B cell (primary cell): ENCODE results near the gene LBHD1. TPM values are rescaled to one million over a fixed set of nuclear protein-coding genes. Genes with fewer than 3 reads are reported as not detected.
A peak's percentile ranks its signal among the peaks of the same experiment; 100 is the strongest.

ENCODE experiments used
- ATAC-seq: fragments of 200-7000 bp; cut with Tn5 transposase; one replicate; pipeline ENCODE4 v1.10.0; 2021; ENCODE audit warnings: low read depth, mild to moderate bottlenecking, moderate number of reproducible peaks, moderate library complexity
- CTCF ChIA-PET: fragments of 350-600 bp; sonication (Branson Sonifier 250); formaldehyde crosslinking; loops from one replicate; lab custom pipeline; 2021; ENCODE audit warnings: antibody characterized with exemption, inconsistent platforms; lab: Charles Lee
- POLR2A ChIA-PET: fragments of 350-600 bp; sonication (Branson Sonifier 250); formaldehyde crosslinking; loops from one replicate; lab custom pipeline; 2021; ENCODE audit warnings: antibody characterized with exemption; lab: Charles Lee
- DNase-seq: peaks from one replicate; pipeline ENCODE4 v3.0.0; 2013
- H2AFZ ChIP-seq: 2 replicates; pipeline ENCODE4 v1.6.1; 2012; ENCODE audit warnings: mild to moderate bottlenecking, low read depth, low read length; ENCODE audit not compliant: insufficient read depth, poor library complexity, severe bottlenecking
- H3K27ac ChIP-seq, 2 donors: 1 replicate in 1 of 2; 2 replicates in 1 of 2; pipeline ENCODE4 v1.5.1; 2012 to 2013; ENCODE audit warnings: low read length in 2 of 2, mild to moderate bottlenecking in 2 of 2, moderate library complexity in 1 of 2
- H3K27me3 ChIP-seq, 4 experiments: fragments of 200-600 bp in 1 of 4; sonication (generic) in 1 of 4; replicated peaks in 1 of 4; 1 replicate in 2 of 4; 2 replicates in 2 of 4; pipeline versions ENCODE4 v1.6.1 to v1.7.0; 2013 to 2016; ENCODE audit warnings: low read length in 3 of 4, mild to moderate bottlenecking in 2 of 4, mixed read lengths in 1 of 4, moderate library complexity in 1 of 4; ENCODE audit not compliant: insufficient read depth in 4 of 4, control insufficient read depth in 3 of 4; ENCODE audit errors: control extremely low read depth in 1 of 4
- H3K36me3 ChIP-seq, 2 experiments: replicated peaks in 1 of 2; 1 replicate in 1 of 2; 2 replicates in 1 of 2; pipeline versions ENCODE4 v1.6.1 to v1.7.1; 2013; ENCODE audit warnings: low read length in 1 of 2; ENCODE audit not compliant: insufficient read depth in 2 of 2, control insufficient read depth in 1 of 2; ENCODE audit errors: control extremely low read depth in 1 of 2, extremely low read depth in 1 of 2
- H3K4me1 ChIP-seq, 2 donors: fragments of 200-600 bp in 1 of 2; sonication (generic) in 1 of 2; 1 replicate in 1 of 2; 2 replicates in 1 of 2; pipeline versions ENCODE4 v1.5.1 to v1.6.1; 2013 to 2017; ENCODE audit warnings: low read length in 2 of 2; ENCODE audit not compliant: control insufficient read depth in 2 of 2, insufficient read depth in 2 of 2
- H3K4me2 ChIP-seq: replicated peaks from 2 replicates; pipeline ENCODE3; 2012; ENCODE audit warnings: mild to moderate bottlenecking, low read depth, low read length; ENCODE audit not compliant: poor library complexity, severe bottlenecking
- H3K4me3 ChIP-seq, 5 experiments: fragments of 200-600 bp in 1 of 5; sonication (generic) in 1 of 5; 1 replicate in 3 of 5; 2 replicates in 2 of 5; pipeline versions ENCODE4 v1.5.1 to v1.7.0; 2011 to 2016; ENCODE audit warnings: low read length in 4 of 5, mild to moderate bottlenecking in 4 of 5, low read depth in 2 of 5, control low read depth in 1 of 5, moderate library complexity in 1 of 5; ENCODE audit not compliant: insufficient read depth in 1 of 5; ENCODE audit errors: control extremely low read depth in 1 of 5, extremely low read depth in 1 of 5
- H3K79me2 ChIP-seq: fragments of 200-600 bp; sonication (generic); one replicate; pipeline ENCODE4 v1.6.0; 2016; ENCODE audit warnings: low read length; ENCODE audit not compliant: control insufficient read depth, insufficient read depth
- H3K9ac ChIP-seq: fragments of 200-600 bp; sonication (generic); 2 replicates; pipeline ENCODE4 v1.6.1; 2017; ENCODE audit warnings: mild to moderate bottlenecking, low read length, moderate library complexity
- H3K9me3 ChIP-seq, 3 donors: one replicate each; pipeline versions ENCODE4 v1.6.1 to v1.7.1; 2013; ENCODE audit warnings: low read length in 2 of 3; ENCODE audit not compliant: control insufficient read depth in 2 of 3, insufficient read depth in 1 of 3; ENCODE audit errors: control extremely low read depth in 1 of 3
- H4K20me1 ChIP-seq: 2 replicates; pipeline ENCODE4 v1.6.0; 2012; ENCODE audit warnings: mild to moderate bottlenecking, low read length; ENCODE audit not compliant: insufficient read depth, control insufficient read depth, poor library complexity, severe bottlenecking
- H3K27ac Mint-ChIP-seq: one replicate; pipeline ENCODE4 v1.8.0; 2021; ENCODE audit warnings: mixed read lengths
- H3K27me3 Mint-ChIP-seq: one replicate; pipeline ENCODE4 v1.8.0; 2021; ENCODE audit warnings: mixed read lengths
- H3K4me1 Mint-ChIP-seq: one replicate; pipeline ENCODE4 v1.8.0; 2021; ENCODE audit warnings: mixed read lengths
- H3K4me3 Mint-ChIP-seq: one replicate; pipeline ENCODE4 v1.8.0; 2021; ENCODE audit warnings: mixed read lengths
- H3K9me3 Mint-ChIP-seq: one replicate; pipeline ENCODE4 v1.8.0; 2022; ENCODE audit warnings: mixed read lengths; ENCODE audit not compliant: insufficient read depth
- EZH2 ChIP-seq: IDR thresholded peaks from 2 replicates; pipeline ENCODE4 v1.6.1; 2012; ENCODE audit warnings: borderline replicate concordance, low read depth, mild to moderate bottlenecking, moderate library complexity, low read length; ENCODE audit not compliant: insufficient read depth, poor library complexity, severe bottlenecking
- WGBS: methylation state at CpG from one replicate; pipeline ENCODE4 v1.1.5; 2013; ENCODE audit warnings: missing lambda C conversion rate; ENCODE audit not compliant: insufficient coverage; 5-methylcytosine and 5-hydroxymethylcytosine counted together
- intact Hi-C: fragments of 100-400 bp; cut with micrococcal nuclease; formaldehyde crosslinking; loops from one replicate; pipeline ENCODE4 v1.10.0; 2022
- polyA plus RNA-seq: library from polyadenylated mRNA; depleted of rRNA; stranded (reverse); fragments of >200 nt; gene quantifications from 2 replicates; pipeline ENCODE4 v1.2.3, GENCODE V29; 2012
- small RNA-seq: library from RNA; depleted of rRNA; stranded (forward); fragments of <200 nt; gene quantifications from one replicate; pipeline ENCODE3, GENCODE V24; 2012; ENCODE audit warnings: low replicate concordance, low read depth; ENCODE audit not compliant: insufficient read length
- total RNA-seq, 2 donors: library from RNA; stranded (reverse); fragments of 120-200 nt in 1 of 2; gene quantifications; 1 replicate in 1 of 2; 2 replicates in 1 of 2; pipeline versions ENCODE4 v1.2.3 to v1.2.4, GENCODE V29; 2013 to 2022
- TF ChIP-seq, protein P1 (sequence below): fragments of 200-600 bp; IDR thresholded peaks from one replicate; pipeline ENCODE4 v1.8.0; 2022; ENCODE audit warnings: antibody characterized with exemption, mild to moderate bottlenecking

Gene LBHD1
- total and polyA plus RNA-seq, 2 donors (not counting 1 experiment from before 2014, with no cell fraction given), result 19.3 to 33.3 TPM

DNA sequence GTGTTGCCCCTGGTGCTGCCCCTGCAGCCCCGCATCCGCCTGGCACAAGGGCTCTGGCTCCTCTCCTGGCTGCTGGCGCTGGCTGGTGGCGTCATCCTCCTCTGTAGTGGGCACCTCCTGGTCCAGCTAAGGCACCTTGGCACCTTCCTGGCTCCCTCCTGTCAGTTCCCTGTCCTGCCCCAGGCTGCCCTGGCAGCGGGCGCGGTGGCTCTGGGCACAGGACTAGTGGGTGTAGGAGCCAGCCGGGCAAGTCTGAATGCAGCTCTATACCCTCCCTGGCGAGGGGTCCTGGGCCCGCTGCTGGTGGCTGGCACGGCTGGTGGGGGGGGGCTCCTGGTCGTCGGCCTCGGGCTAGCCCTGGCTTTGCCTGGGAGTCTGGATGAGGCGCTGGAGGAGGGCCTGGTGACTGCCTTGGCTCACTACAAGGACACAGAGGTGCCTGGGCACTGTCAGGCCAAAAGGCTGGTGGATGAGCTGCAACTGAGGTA is 58.7 kb downstream of the LBHD1 start:
- DNase-seq (no peak), ATAC-seq (no peak)
- Histone ChIP-seq H2AFZ (peak overlapping the region; percentile 90), H3K79me2 (peaks cover 57% of the 10 kb centered on the region), H3K27ac (peak overlapping the region; percentile 70 to 96), H3K27me3 (no peaks in the 10 kb centered on the region), H4K20me1 (peaks cover 11% of the 10 kb centered on the region), H3K9ac (no peak overlapping the region), H3K36me3 (peaks cover 0 to 33% of the 10 kb centered on the region in 2 experiments), H3K4me1 (peaks cover 10 to 21% of the 10 kb centered on the region in 2 donors), H3K4me3 (no peak overlapping the region), H3K4me2 (peak overlapping the region; percentile 90), H3K9me3 (no peaks in the 10 kb centered on the region)
- TF ChIP-seq EZH2, result no peak
- TF ChIP-seq, protein P1, sequence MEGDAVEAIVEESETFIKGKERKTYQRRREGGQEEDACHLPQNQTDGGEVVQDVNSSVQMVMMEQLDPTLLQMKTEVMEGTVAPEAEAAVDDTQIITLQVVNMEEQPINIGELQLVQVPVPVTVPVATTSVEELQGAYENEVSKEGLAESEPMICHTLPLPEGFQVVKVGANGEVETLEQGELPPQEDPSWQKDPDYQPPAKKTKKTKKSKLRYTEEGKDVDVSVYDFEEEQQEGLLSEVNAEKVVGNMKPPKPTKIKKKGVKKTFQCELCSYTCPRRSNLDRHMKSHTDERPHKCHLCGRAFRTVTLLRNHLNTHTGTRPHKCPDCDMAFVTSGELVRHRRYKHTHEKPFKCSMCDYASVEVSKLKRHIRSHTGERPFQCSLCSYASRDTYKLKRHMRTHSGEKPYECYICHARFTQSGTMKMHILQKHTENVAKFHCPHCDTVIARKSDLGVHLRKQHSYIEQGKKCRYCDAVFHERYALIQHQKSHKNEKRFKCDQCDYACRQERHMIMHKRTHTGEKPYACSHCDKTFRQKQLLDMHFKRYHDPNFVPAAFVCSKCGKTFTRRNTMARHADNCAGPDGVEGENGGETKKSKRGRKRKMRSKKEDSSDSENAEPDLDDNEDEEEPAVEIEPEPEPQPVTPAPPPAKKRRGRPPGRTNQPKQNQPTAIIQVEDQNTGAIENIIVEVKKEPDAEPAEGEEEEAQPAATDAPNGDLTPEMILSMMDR, result no peak
- 87% methylated on average over 15 of the region's 15 CpGs for WGBS
- POLR2A ChIA-PET, result interaction anchor here (0.6 to 1.6 kb wide), 3 partner anchors 12 to 24 kb away, joined by 3 to 5 read pairs (median 5); partner anchors contain the start of genes MTA2 and TUT1
- CTCF ChIA-PET, result interaction anchor here (1.1 to 3.7 kb wide), 2 partner anchors 8 to 21 kb away, joined by 4 to 32 read pairs; partner anchors contain the start of genes B3GAT3 and TUT1
- peaks cover 20% of the 10 kb centered on the region for H3K4me1 Mint-ChIP-seq
- H3K4me3 Mint-ChIP-seq, result peak overlapping the region; percentile 60
- no peaks in the 10 kb centered on the region for H3K27me3 Mint-ChIP-seq
- H3K9me3 Mint-ChIP-seq, result no peaks in the 10 kb centered on the region
- peak overlapping the region; percentile 78 for H3K27ac Mint-ChIP-seq
- intact Hi-C loops, result loop anchor here (1.0 to 2.0 kb wide), 3 partner anchors 33 to 113 kb away; partner anchors contain the start of genes GANAB and HNRNPUL2

Small RNAs within 50 kb of the gene (small RNA-seq; reads per million reads assigned to genes)
- gene SNORA57, result not detected

Other genes with a start within 250 kb of the LBHD1 start
- gene AHNAK, start 125.5 kb downstream of the LBHD1 start, total RNA-seq, result 228 and 229 TPM in 2 replicates
- gene AHNAK, start 125.5 kb downstream of the LBHD1 start, polyA plus RNA-seq, result 58.1 and 63.7 TPM in 2 replicates
- gene EEF1G, start 98.4 kb downstream of the LBHD1 start, total RNA-seq, result 1,778 and 1,867 TPM in 2 replicates
- 1,359 and 1,582 TPM in 2 replicates for gene EEF1G, start 98.4 kb downstream of the LBHD1 start, polyA plus RNA-seq
- gene TUT1, start 80.7 kb downstream of the LBHD1 start, total RNA-seq, result 33.8 and 47.7 TPM in 2 replicates
- gene TUT1, start 80.7 kb downstream of the LBHD1 start, polyA plus RNA-seq, result 31.1 and 31.6 TPM in 2 replicates
- 127 and 139 TPM in 2 replicates for gene MTA2, start 70.4 kb downstream of the LBHD1 start, total RNA-seq
- gene MTA2, start 70.4 kb downstream of the LBHD1 start, polyA plus RNA-seq, result 37.2 and 46.9 TPM in 2 replicates
- gene EML3, start 59.5 kb downstream of the LBHD1 start, total RNA-seq, result 127 and 135 TPM in 2 replicates
- 128 and 170 TPM in 2 replicates for gene EML3, start 59.5 kb downstream of the LBHD1 start, polyA plus RNA-seq
- 0.68 and 2.0 TPM in 2 replicates for gene ROM1, start 59.0 kb downstream of the LBHD1 start, total RNA-seq
- 1.3 and 1.7 TPM in 2 replicates for gene ROM1, start 59.0 kb downstream of the LBHD1 start, polyA plus RNA-seq
- 63.1 and 66.6 TPM in 2 replicates for gene B3GAT3, start 50.3 kb downstream of the LBHD1 start, total RNA-seq
- 88.9 and 89.3 TPM in 2 replicates for gene B3GAT3, start 50.3 kb downstream of the LBHD1 start, polyA plus RNA-seq
- gene GANAB, start 25.7 kb downstream of the LBHD1 start, total RNA-seq, result 190 and 204 TPM in 2 replicates
- gene GANAB, start 25.7 kb downstream of the LBHD1 start, polyA plus RNA-seq, result 98.7 and 139 TPM in 2 replicates
- gene INTS5, start 19.0 kb downstream of the LBHD1 start, total RNA-seq, result 21.3 and 22.7 TPM in 2 replicates
- 8.7 and 14.3 TPM in 2 replicates for gene INTS5, start 19.0 kb downstream of the LBHD1 start, polyA plus RNA-seq
- 48.1 and 52.0 TPM in 2 replicates for gene C11orf98, start 7.1 kb downstream of the LBHD1 start, total RNA-seq
- 41.5 and 46.3 TPM in 2 replicates for gene C11orf98, start 7.1 kb downstream of the LBHD1 start, polyA plus RNA-seq
- gene CSKMT, start 7.0 kb downstream of the LBHD1 start, total RNA-seq, result 57.3 and 78.7 TPM in 2 replicates
- 21.3 and 39.0 TPM in 2 replicates for gene CSKMT, start 7.0 kb downstream of the LBHD1 start, polyA plus RNA-seq
- gene UQCC3, start 594 bp downstream of the LBHD1 start, total RNA-seq, result 6.5 and 8.9 TPM in 2 replicates
- 2.8 and 5.6 TPM in 2 replicates for gene UQCC3, start 594 bp downstream of the LBHD1 start, polyA plus RNA-seq
- 186 and 193 TPM in 2 replicates for gene UBXN1, start 6.8 kb upstream of the LBHD1 start, total RNA-seq
- gene UBXN1, start 6.8 kb upstream of the LBHD1 start, polyA plus RNA-seq, result 180 and 289 TPM in 2 replicates
- gene LRRN4CL, start 17.3 kb upstream of the LBHD1 start, total RNA-seq, result 0.15 and 0.25 TPM in 2 replicates
- 0.03 TPM in 1 of 2 replicates, not detected in the other for gene LRRN4CL, start 17.3 kb upstream of the LBHD1 start, polyA plus RNA-seq
- 49.2 and 56.3 TPM in 2 replicates for gene BSCL2, start 35.2 kb upstream of the LBHD1 start, total RNA-seq
- 38.5 TPM in 2 replicates for gene BSCL2, start 35.2 kb upstream of the LBHD1 start, polyA plus RNA-seq
- 0.95 and 2.1 TPM in 2 replicates for gene GNG3, start 35.4 kb upstream of the LBHD1 start, total RNA-seq
- gene GNG3, start 35.4 kb upstream of the LBHD1 start, polyA plus RNA-seq, result 5.5 and 8.0 TPM in 2 replicates
- 70.4 and 78.2 TPM in 2 replicates for gene HNRNPUL2, start 55.2 kb upstream of the LBHD1 start, total RNA-seq
- gene HNRNPUL2, start 55.2 kb upstream of the LBHD1 start, polyA plus RNA-seq, result 14.6 and 15.7 TPM in 2 replicates
- gene TTC9C, start 56.2 kb upstream of the LBHD1 start, total RNA-seq, result 56.3 and 57.9 TPM in 2 replicates
- 33.5 and 36.7 TPM in 2 replicates for gene TTC9C, start 56.2 kb upstream of the LBHD1 start, polyA plus RNA-seq
- 22.0 and 24.8 TPM in 2 replicates for gene ZBTB3, start 81.9 kb upstream of the LBHD1 start, total RNA-seq
- 3.8 and 8.7 TPM in 2 replicates for gene ZBTB3, start 81.9 kb upstream of the LBHD1 start, polyA plus RNA-seq
- gene POLR2G, start 89.3 kb upstream of the LBHD1 start, total RNA-seq, result 76.8 and 78.7 TPM in 2 replicates
- gene POLR2G, start 89.3 kb upstream of the LBHD1 start, polyA plus RNA-seq, result 113 and 129 TPM in 2 replicates
- gene TAF6L, start 99.1 kb upstream of the LBHD1 start, total RNA-seq, result 43.2 and 48.2 TPM in 2 replicates
- gene TAF6L, start 99.1 kb upstream of the LBHD1 start, polyA plus RNA-seq, result 28.2 and 75.1 TPM in 2 replicates
- 62.3 and 71.5 TPM in 2 replicates for gene TMEM179B, start 115.1 kb upstream of the LBHD1 start, total RNA-seq
- 43.2 and 64.3 TPM in 2 replicates for gene TMEM179B, start 115.1 kb upstream of the LBHD1 start, polyA plus RNA-seq
- 15.6 and 16.2 TPM in 2 replicates for gene TMEM223, start 119.7 kb upstream of the LBHD1 start, total RNA-seq
- 6.0 and 12.0 TPM in 2 replicates for gene TMEM223, start 119.7 kb upstream of the LBHD1 start, polyA plus RNA-seq
- gene NXF1, start 133.2 kb upstream of the LBHD1 start, total RNA-seq, result 161 TPM in 2 replicates
- gene NXF1, start 133.2 kb upstream of the LBHD1 start, polyA plus RNA-seq, result 242 and 262 TPM in 2 replicates
- gene STX5, start 159.8 kb upstream of the LBHD1 start, total RNA-seq, result 98.1 and 99.1 TPM in 2 replicates
- gene STX5, start 159.8 kb upstream of the LBHD1 start, polyA plus RNA-seq, result 41.0 and 42.1 TPM in 2 replicates
- gene TEX54, start 160.6 kb upstream of the LBHD1 start, total RNA-seq, result 1.1 TPM in 1 of 2 replicates, not detected in the other
- gene TEX54, start 160.6 kb upstream of the LBHD1 start, polyA plus RNA-seq, result not detected in 2 replicates
- gene WDR74, start 167.3 kb upstream of the LBHD1 start, total RNA-seq, result 131 and 136 TPM in 2 replicates
- gene WDR74, start 167.3 kb upstream of the LBHD1 start, polyA plus RNA-seq, result 122 and 148 TPM in 2 replicates
- gene SLC3A2, start 208.6 kb upstream of the LBHD1 start, total RNA-seq, result 148 and 175 TPM in 2 replicates
- gene SLC3A2, start 208.6 kb upstream of the LBHD1 start, polyA plus RNA-seq, result 92.0 and 102 TPM in 2 replicates
- not detected in 2 replicates for gene CHRM1, start 249.1 kb upstream of the LBHD1 start, total RNA-seq
- gene CHRM1, start 249.1 kb upstream of the LBHD1 start, polyA plus RNA-seq, result not detected in 2 replicates